ENCODE data around the gene ACKR1.
A peak's percentile ranks its signal among the peaks of the same experiment; 100 is the strongest.

ACKR1 gene

GRCh38 chr1:159223004-159223403 lies 18.3 kb downstream of the ACKR1 start:
- DNase-seq, result peak; percentile 89

- DNase-seq, result peak; percentile 79
Observed at GRCh38 chr1:159228554-159228953, 23.9 kb downstream of the ACKR1 start.

GRCh38 chr1:159229260-159229885 lies 24.7 kb downstream of the ACKR1 start:
- no peak for DNase-seq

DNA sequence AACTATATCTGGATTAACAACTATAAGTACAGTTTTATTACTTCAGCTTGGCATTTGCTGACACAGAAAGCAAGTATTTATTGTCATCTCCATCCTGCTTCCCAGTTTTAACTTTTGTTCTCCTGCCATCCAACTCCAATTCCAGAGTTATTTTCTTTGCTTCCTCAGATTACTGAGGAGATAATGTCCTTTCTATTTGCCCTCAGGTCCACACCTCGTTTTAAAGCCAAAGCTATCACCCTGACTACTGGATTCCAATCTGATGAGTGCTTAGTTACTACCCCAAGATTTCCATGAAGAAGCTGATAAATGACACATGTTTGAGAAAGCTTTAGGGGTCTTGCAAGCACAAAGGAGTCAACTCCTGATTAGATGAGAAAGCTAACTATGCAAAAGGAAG lies 25.2 kb downstream of the ACKR1 start:
- no peak for DNase-seq

GRCh38 chr1:159239551-159240220 lies 35.0 kb downstream of the ACKR1 start:
- DNase-seq, result no peak

- DNase-seq, result no peak
Observed at GRCh38 chr1:159247266-159247665, 42.6 kb downstream of the ACKR1 start.

DNA sequence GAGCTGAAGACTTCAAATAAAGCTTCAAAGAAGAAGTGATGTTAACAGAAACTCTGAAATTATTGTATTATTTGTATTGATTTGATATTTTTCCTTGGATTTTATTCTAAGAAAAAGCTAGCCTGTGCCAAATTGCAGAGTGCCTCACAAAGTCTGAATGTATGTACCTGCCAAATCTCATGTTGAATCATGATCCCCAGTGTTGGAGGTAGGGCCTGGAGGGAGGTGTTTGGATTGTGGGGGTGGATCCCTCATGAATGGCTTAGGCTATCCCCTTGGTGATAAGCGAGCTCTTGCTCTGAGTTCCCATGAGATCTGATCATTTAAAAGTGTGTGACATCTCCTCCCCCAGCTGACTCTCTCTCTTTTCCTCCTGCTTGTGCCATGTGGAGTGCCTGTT lies 43.6 kb downstream of the ACKR1 start:
- no peak for DNase-seq

DNA sequence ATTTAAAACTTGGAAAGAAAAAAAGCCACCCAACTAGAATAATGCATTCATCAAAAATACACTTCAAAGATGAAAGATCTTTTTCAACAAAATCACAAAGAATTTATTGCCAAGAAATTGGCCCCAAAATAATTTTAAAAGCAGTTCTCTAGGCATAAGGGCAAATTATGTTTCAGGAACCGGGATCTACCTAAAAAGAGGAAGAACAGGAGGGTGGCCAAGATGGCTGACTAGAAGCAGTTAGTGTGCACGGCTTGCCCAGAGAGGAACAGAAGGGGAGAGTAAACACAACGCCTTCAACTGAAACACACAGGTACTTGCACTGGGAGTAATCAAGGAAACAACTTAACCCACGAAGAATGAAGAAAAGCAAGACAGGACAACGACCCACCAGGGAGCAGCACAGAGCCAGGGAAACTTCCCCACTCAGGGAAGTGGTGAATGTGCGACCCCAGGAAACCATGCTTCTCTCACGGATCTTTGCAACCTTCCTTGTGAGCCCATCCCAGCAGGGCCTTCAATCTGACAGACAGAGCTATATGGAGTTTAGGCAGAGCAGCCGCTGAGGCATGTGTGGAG lies 46.1 kb downstream of the ACKR1 start:
- peak; percentile 38 for DNase-seq

Measured in hematopoietic multipotent progenitor cell treated with erythropoietin and hydrocortisone succinate and interleukin-3 and kit ligand, for 8 days (in vitro differentiated cells).